Gastroesophageal sphincter (tissue), 4 donors: ENCODE data around the gene IDH3G. TPM values are rescaled to one million over a fixed set of nuclear protein-coding genes. Genes with fewer than 3 reads are reported as not detected.

Source experiments
- ATAC-seq: fragments of 150-250 bp; one replicate; pipeline ENCODE4 v1.9.1; 2016; ENCODE audit warnings: mild to moderate bottlenecking, moderate library complexity
- H3K27ac ChIP-seq, 4 donors: fragments of 200-600 bp; sonication (generic) in 3 of 4; 1 replicate in 3 of 4; 2 replicates in 1 of 4; pipeline ENCODE4 v1.5.1; 2016 to 2019
- H3K27me3 ChIP-seq: fragments of 200-600 bp; sonication (generic); one replicate; pipeline ENCODE4 v1.5.1; 2019
- H3K36me3 ChIP-seq, 2 donors: fragments of 200-600 bp; sonication (generic); one replicate each; pipeline ENCODE4 v1.5.1; 2019; ENCODE audit warnings: control low read depth in 1 of 2
- H3K4me1 ChIP-seq, 3 donors: fragments of 200-600 bp; sonication (generic); 1 replicate in 2 of 3; 2 replicates in 1 of 3; pipeline ENCODE4 v1.5.1; 2016 to 2019; ENCODE audit warnings: control low read depth in 2 of 3
- H3K4me3 ChIP-seq, 2 donors: fragments of 200-600 bp; sonication (generic); one replicate each; pipeline ENCODE4 v1.5.1; 2019; ENCODE audit warnings: mild to moderate bottlenecking in 1 of 2, moderate library complexity in 1 of 2
- H3K9me3 ChIP-seq, 3 donors: fragments of 200-600 bp; sonication (generic); one replicate each; pipeline ENCODE4 v1.5.1; 2017 to 2019; ENCODE audit warnings: control low read depth in 2 of 3
- CTCF ChIP-seq, 4 experiments: fragments of 200-600 bp in 2 of 4; fragments of 450-650 bp in 2 of 4; sonication (generic) in 1 of 4; IDR thresholded peaks; one replicate each; pipeline ENCODE4 v1.5.1; 2017 to 2019; ENCODE audit warnings: antibody characterized with exemption in 4 of 4, mild to moderate bottlenecking in 2 of 4, moderate library complexity in 2 of 4
- EP300 ChIP-seq: sonication (generic); formaldehyde crosslinking; IDR thresholded peaks from one replicate; pipeline ENCODE4 v1.6.1; 2017; ENCODE audit warnings: antibody characterized with exemption, mild to moderate bottlenecking
- POLR2A ChIP-seq, 2 donors: fragments of 450-650 bp; IDR thresholded peaks; one replicate each; pipeline ENCODE4 v1.6.1; 2017; ENCODE audit warnings: antibody characterized with exemption in 2 of 2, mild to moderate bottlenecking in 2 of 2, moderate library complexity in 1 of 2
- POLR2AphosphoS5 ChIP-seq: sonication (generic); formaldehyde crosslinking; IDR thresholded peaks from one replicate; pipeline ENCODE4 v1.6.1; 2017; ENCODE audit warnings: antibody characterized with exemption
- WGBS, 2 donors: methylation state at CpG; one replicate each; pipeline ENCODE4 v1.1.5; 2018; ENCODE audit warnings: low coverage in 1 of 2; 5-methylcytosine and 5-hydroxymethylcytosine counted together
- total RNA-seq, 4 donors: library from RNA; depleted of rRNA; stranded (reverse); fragments of >200 nt; gene quantifications; one replicate each; pipeline ENCODE4 v1.1.0, GENCODE V29; 2016

Gene IDH3G
- total RNA-seq, 4 donors from 2014 or later: 55.5 to 104 (median 59.7) TPM

- Histone ChIP-seq H3K9me3 (no peaks in the 10 kb centered on the region), H3K27me3 (no peaks in the 10 kb centered on the region), H3K4me3 (no peak overlapping the region), H3K36me3 (peaks cover 0 to 22% of the 10 kb centered on the region in 2 donors), H3K4me1 (no peaks in the 10 kb centered on the region), H3K27ac (no peak overlapping the region)
- 90 to 95% methylated on average over 2 to 7 of the region's 87 CpGs for WGBS, 2 donors
- no peak for ATAC-seq
- TF ChIP-seq POLR2AphosphoS5 (no peak), POLR2A (IDR thresholded peaks at IDR 0.05) (no peak), EP300 (no peak), CTCF (IDR thresholded peaks at IDR 0.05) (no peak)
Observed at GRCh38 chrX:153803211-153804099, 9.3 kb upstream of the IDH3G start.

- no peak for ATAC-seq
- peaks cover 0 to 31% of the 10 kb centered on the region in 2 donors for H3K36me3 ChIP-seq
- WGBS, 2 donors: 76 to 82% methylated on average over 3 to 10 of the region's 14 CpGs
- peaks cover 0 to under 1% (median 0%) of the 10 kb centered on the region in 3 donors for H3K4me1 ChIP-seq
- no peaks in the 10 kb centered on the region for H3K9me3 ChIP-seq
- no peaks in the 10 kb centered on the region for H3K27me3 ChIP-seq
- H3K4me3 ChIP-seq: no peak overlapping the region
- TF ChIP-seq POLR2A (IDR thresholded peaks at IDR 0.05) (no peak), POLR2AphosphoS5 (no peak), CTCF (IDR thresholded peaks at IDR 0.05) (no peak), EP300 (no peak)
- no peak overlapping the region for H3K27ac ChIP-seq
Observed at GRCh38 chrX:153802513-153803045, 8.4 kb upstream of the IDH3G start.

GRCh38 chrX:153801669-153802068 is 7.5 kb upstream of the IDH3G start:
- Histone ChIP-seq H3K4me3 (no peak overlapping the region), H3K4me1 (peaks cover 0 to 9% (median 0%) of the 10 kb centered on the region in 3 donors), H3K27me3 (no peaks in the 10 kb centered on the region), H3K9me3 (no peaks in the 10 kb centered on the region), H3K36me3 (peaks cover 0 to 40% of the 10 kb centered on the region in 2 donors), H3K27ac (no peak overlapping the region)
- ATAC-seq: no peak
- WGBS, 2 donors: no CpG with 5 or more reads among the region's 8 CpGs
- TF ChIP-seq CTCF (IDR thresholded peaks at IDR 0.05) (no peak), POLR2AphosphoS5 (no peak), EP300 (no peak), POLR2A (IDR thresholded peaks at IDR 0.05) (no peak)

- Histone ChIP-seq H3K4me1 (peaks cover 0 to 16% (median 0%) of the 10 kb centered on the region in 3 donors), H3K27me3 (no peaks in the 10 kb centered on the region), H3K4me3 (no peak overlapping the region), H3K36me3 (peaks cover 0 to 40% of the 10 kb centered on the region in 2 donors), H3K27ac (no peak overlapping the region), H3K9me3 (no peaks in the 10 kb centered on the region)
- ATAC-seq: no peak
- TF ChIP-seq CTCF (IDR thresholded peaks at IDR 0.05) (no peak), POLR2AphosphoS5 (no peak), EP300 (no peak), POLR2A (IDR thresholded peaks at IDR 0.05) (no peak)
- WGBS, 2 donors: no CpG with 5 or more reads among the region's 7 CpGs
Observed at GRCh38 chrX:153800746-153801145, 6.6 kb upstream of the IDH3G start.
